ENCODE results near the gene PABPN1L.

The PABPN1L gene

GRCh38 chr16:88886845-88887521 is 20.5 kb upstream of the PABPN1L start:
- Histone ChIP-seq H3K27me3 (ENCODE audit: insufficient read depth, insufficient read length) (no peaks in the 10 kb centered on the region), H3K9me3 (ENCODE audit: insufficient read depth, low read length) (no peaks in the 10 kb centered on the region; the same call in 1 of the 2 replicates), H3K4me1 (ENCODE audit: insufficient read depth, insufficient read length) (peaks cover 13% of the 10 kb centered on the region), H3K9ac (ENCODE audit: insufficient read length, low read depth) (no peak overlapping the region), H3K36me3 (ENCODE audit: insufficient read depth, insufficient read length, low read length) (no peaks in the 10 kb centered on the region), H3K4me3 (ENCODE audit: insufficient read length, low read depth) (no peak overlapping the region)
- TF ChIP-seq ZNF274 (IDR thresholded peaks at IDR 0.05; ENCODE audit: low read depth, low read length) (no peak), YY1 (IDR thresholded peaks at IDR 0.05; ENCODE audit: insufficient read depth, insufficient read length) (no peak), SUZ12 (IDR thresholded peaks at IDR 0.05; ENCODE audit: extremely low read depth, insufficient read depth, insufficient read length) (no peak)
- no peak for DNase-seq (ENCODE audit: low read depth, low spot score)

GRCh38 chr16:88886420-88886844 is 20.0 kb upstream of the PABPN1L start:
- Histone ChIP-seq H3K9ac (ENCODE audit: insufficient read length, low read depth) (no peak overlapping the region), H3K27me3 (ENCODE audit: insufficient read depth, insufficient read length) (no peaks in the 10 kb centered on the region), H3K9me3 (ENCODE audit: insufficient read depth, low read length) (no peaks in the 10 kb centered on the region; the same call in 1 of the 2 replicates), H3K36me3 (ENCODE audit: insufficient read depth, insufficient read length, low read length) (no peaks in the 10 kb centered on the region), H3K4me1 (ENCODE audit: insufficient read depth, insufficient read length) (peaks cover 18% of the 10 kb centered on the region), H3K4me3 (ENCODE audit: insufficient read length, low read depth) (no peak overlapping the region)
- TF ChIP-seq ZNF274 (IDR thresholded peaks at IDR 0.05; ENCODE audit: low read depth, low read length) (no peak), SUZ12 (IDR thresholded peaks at IDR 0.05; ENCODE audit: extremely low read depth, insufficient read depth, insufficient read length) (no peak), YY1 (IDR thresholded peaks at IDR 0.05; ENCODE audit: insufficient read depth, insufficient read length) (no peak)
- DNase-seq (ENCODE audit: low read depth, low spot score): no peak

- Histone ChIP-seq H3K36me3 (ENCODE audit: insufficient read depth, insufficient read length, low read length) (no peaks in the 10 kb centered on the region), H3K4me1 (ENCODE audit: insufficient read depth, insufficient read length) (peaks cover 22% of the 10 kb centered on the region), H3K9ac (ENCODE audit: insufficient read length, low read depth) (no peak overlapping the region), H3K27me3 (ENCODE audit: insufficient read depth, insufficient read length) (no peaks in the 10 kb centered on the region), H3K9me3 (ENCODE audit: insufficient read depth, low read length) (no peaks in the 10 kb centered on the region; the same call in 1 of the 2 replicates), H3K4me3 (ENCODE audit: insufficient read length, low read depth) (no peak overlapping the region)
- TF ChIP-seq YY1 (IDR thresholded peaks at IDR 0.05; ENCODE audit: insufficient read depth, insufficient read length) (no peak), SUZ12 (IDR thresholded peaks at IDR 0.05; ENCODE audit: extremely low read depth, insufficient read depth, insufficient read length) (no peak), ZNF274 (IDR thresholded peaks at IDR 0.05; ENCODE audit: low read depth, low read length) (no peak)
- no peak for DNase-seq (ENCODE audit: low read depth, low spot score)
Measured at GRCh38 chr16:88885693-88886280, 19.3 kb upstream of the PABPN1L start.

GRCh38 chr16:88884569-88885271 is 18.3 kb upstream of the PABPN1L start:
- DNase-seq (ENCODE audit: low read depth, low spot score): no peak
- Histone ChIP-seq H3K9me3 (ENCODE audit: insufficient read depth, low read length) (no peaks in the 10 kb centered on the region; the same call in 1 of the 2 replicates), H3K36me3 (ENCODE audit: insufficient read depth, insufficient read length, low read length) (no peaks in the 10 kb centered on the region), H3K9ac (ENCODE audit: insufficient read length, low read depth) (no peak overlapping the region), H3K27me3 (ENCODE audit: insufficient read depth, insufficient read length) (no peaks in the 10 kb centered on the region), H3K4me3 (ENCODE audit: insufficient read length, low read depth) (no peak overlapping the region), H3K4me1 (ENCODE audit: insufficient read depth, insufficient read length) (peaks cover 26% of the 10 kb centered on the region)
- no peak for TF ChIP-seq ZNF274 (IDR thresholded peaks at IDR 0.05; ENCODE audit: low read depth, low read length)

GRCh38 chr16:88883946-88884345 is 17.5 kb upstream of the PABPN1L start:
- Histone ChIP-seq H3K36me3 (ENCODE audit: insufficient read depth, insufficient read length, low read length) (no peaks in the 10 kb centered on the region), H3K9ac (ENCODE audit: insufficient read length, low read depth) (no peak overlapping the region), H3K27me3 (ENCODE audit: insufficient read depth, insufficient read length) (no peaks in the 10 kb centered on the region), H3K9me3 (ENCODE audit: insufficient read depth, low read length) (no peaks in the 10 kb centered on the region), H3K4me1 (ENCODE audit: insufficient read depth, insufficient read length) (peaks cover 26% of the 10 kb centered on the region), H3K4me3 (ENCODE audit: insufficient read length, low read depth) (no peak overlapping the region)
- no peak for DNase-seq (ENCODE audit: low read depth, low spot score)
- TF ChIP-seq ZNF274 (IDR thresholded peaks at IDR 0.05; ENCODE audit: low read depth, low read length): no peak
- TF ChIP-seq SUZ12 (IDR thresholded peaks at IDR 0.05; ENCODE audit: extremely low read depth, insufficient read depth, insufficient read length): no peak
- no peak for TF ChIP-seq YY1 (IDR thresholded peaks at IDR 0.05; ENCODE audit: insufficient read depth, insufficient read length)

GRCh38 chr16:88883117-88883895 is 16.8 kb upstream of the PABPN1L start:
- TF ChIP-seq YY1 (IDR thresholded peaks at IDR 0.05; ENCODE audit: insufficient read depth, insufficient read length): no peak
- no peak for TF ChIP-seq ZNF274 (IDR thresholded peaks at IDR 0.05; ENCODE audit: low read depth, low read length)
- TF ChIP-seq SUZ12 (IDR thresholded peaks at IDR 0.05; ENCODE audit: extremely low read depth, insufficient read depth, insufficient read length): no peak
- Histone ChIP-seq H3K4me3 (ENCODE audit: insufficient read length, low read depth) (no peak overlapping the region), H3K36me3 (ENCODE audit: insufficient read depth, insufficient read length, low read length) (no peaks in the 10 kb centered on the region), H3K9me3 (ENCODE audit: insufficient read depth, low read length) (no peaks in the 10 kb centered on the region), H3K4me1 (ENCODE audit: insufficient read depth, insufficient read length) (peaks cover 26% of the 10 kb centered on the region), H3K9ac (ENCODE audit: insufficient read length, low read depth) (no peak overlapping the region), H3K27me3 (ENCODE audit: insufficient read depth, insufficient read length) (no peaks in the 10 kb centered on the region)
- no peak for DNase-seq (ENCODE audit: low read depth, low spot score)
